HepG2 (cell line): Measurements from ENCODE around the gene HOXC12. TPM values are rescaled to one million over a fixed set of nuclear protein-coding genes. Genes with fewer than 3 reads are reported as not detected.

ENCODE experiments used
- ATAC-seq: fragments of 200-7000 bp; cut with Tn5 transposase; 3 replicates; pipeline ENCODE4 v1.9.1; 2020; ENCODE audit warnings: mild to moderate bottlenecking, moderate library complexity
- BruUV-seq: library from RNA; stranded (reverse); fragments of 400-500 nt; replicated peaks from 2 replicates; lab custom pipeline; 2021; lab: Mats Ljungman, UMichigan
- CTCF ChIA-PET: fragments of 300-600 bp; formaldehyde crosslinking; extraction: SDS; loops from one replicate; lab custom pipeline; 2021; ENCODE audit warnings: low total read pairs, inconsistent platforms, low intra/inter-chr PET ratio; lab: Yijun Ruan, JAX
- POLR2A ChIA-PET: fragments of 350-600 bp; sonication (Branson Sonifier 250); formaldehyde crosslinking; loops from one replicate; lab custom pipeline; 2020; ENCODE audit warnings: antibody characterized with exemption, inconsistent platforms; lab: Yijun Ruan, JAX
- DNase-seq: peaks from one replicate; pipeline ENCODE4 v3.0.0-alpha.2; 2015; ENCODE audit warnings: low spot score
- FAIRE-seq: peaks from 3 replicates; lab custom pipeline; 2011; peaks lifted over from hg19 to GRCh38; lab: Jason Lieb, UNC
- H2AFZ ChIP-seq: one replicate; pipeline ENCODE4 v1.6.1; 2011; ENCODE audit warnings: low read length, inconsistent platforms
- H3K27ac ChIP-seq: fragments of 300-600 bp; 3 replicates; pipeline ENCODE4 v1.8.0; 2011; ENCODE audit warnings: mixed run types, mild to moderate bottlenecking, mixed read lengths, low read length, inconsistent platforms; ENCODE audit not compliant: insufficient read depth; ENCODE audit errors: extremely low read length
- H3K27me3 ChIP-seq, 2 experiments: fragments of 200-600 bp in 1 of 2; 2 replicates in 1 of 2; 3 replicates in 1 of 2; pipeline versions ENCODE4 v1.6.0 to v1.8.0; 2011; ENCODE audit warnings: low read length in 2 of 2, mild to moderate bottlenecking in 2 of 2, moderate library complexity in 2 of 2, inconsistent platforms in 1 of 2; ENCODE audit not compliant: insufficient read depth in 2 of 2, control insufficient read depth in 1 of 2
- H3K36me3 ChIP-seq, 2 experiments: fragments of 200-600 bp in 1 of 2; replicated peaks in 1 of 2; 2 replicates in 1 of 2; 3 replicates in 1 of 2; pipeline versions ENCODE4 v1.5.1 to v1.8.0; 2011; ENCODE audit warnings: low read length in 2 of 2, inconsistent platforms in 1 of 2; ENCODE audit not compliant: insufficient read depth in 2 of 2, control insufficient read depth in 1 of 2
- H3K4me1 ChIP-seq: 2 replicates; pipeline ENCODE4 v1.5.1; 2012; ENCODE audit warnings: low read length, inconsistent platforms; ENCODE audit not compliant: insufficient read depth
- H3K4me2 ChIP-seq: 2 replicates; pipeline ENCODE4 v1.6.0; 2011; ENCODE audit warnings: low read depth, low read length, inconsistent platforms
- H3K4me3 ChIP-seq, 3 experiments: fragments of 200-600 bp in 1 of 3; sonication (generic), shearing (Covaris generic) in 1 of 3; replicated peaks in 1 of 3; 2 replicates each; pipeline ENCODE4 v1.5.1; 2011 to 2016; ENCODE audit warnings: low read length in 3 of 3, inconsistent platforms in 2 of 3, low read depth in 2 of 3, mild to moderate bottlenecking in 2 of 3, control low read depth in 1 of 3, mixed read lengths in 1 of 3; ENCODE audit not compliant: insufficient read depth in 1 of 3
- H3K79me2 ChIP-seq: one replicate; pipeline ENCODE4 v1.6.1; 2011; ENCODE audit warnings: low read length, inconsistent platforms; ENCODE audit not compliant: insufficient read depth
- H3K9ac ChIP-seq: 2 replicates; pipeline ENCODE4 v1.6.0; 2011; ENCODE audit warnings: mild to moderate bottlenecking, low read depth, low read length, inconsistent platforms; ENCODE audit not compliant: insufficient read depth
- H3K9me3 ChIP-seq: 2 replicates; pipeline ENCODE4 v1.5.1; 2012; ENCODE audit warnings: mild to moderate bottlenecking, low read length
- H4K20me1 ChIP-seq: 2 replicates; pipeline ENCODE4 v1.6.0; 2011; ENCODE audit warnings: inconsistent platforms, mild to moderate bottlenecking, low read length, moderate library complexity; ENCODE audit not compliant: insufficient read depth
- ASH2L ChIP-seq: fragments of 300-600, 200-600 bp; sonication (generic); IDR thresholded peaks from 2 replicates; pipeline ENCODE4 v1.7.0; 2017; ENCODE audit warnings: low read depth, mild to moderate bottlenecking, moderate library complexity, mixed read lengths, low read length; ENCODE audit not compliant: insufficient read length
- CEBPB ChIP-seq: IDR thresholded peaks from 2 replicates; pipeline ENCODE4 v1.6.1; 2011; ENCODE audit warnings: low read depth, low read length, improper control_type of control experiment, borderline replicate concordance
- FOXO1 ChIP-seq: sonication (generic); formaldehyde crosslinking; IDR thresholded peaks from 2 replicates; pipeline ENCODE4 v1.4.0; 2020; ENCODE audit warnings: missing genetic modification reagents
- JUNB ChIP-seq: sonication (generic); formaldehyde crosslinking; IDR thresholded peaks from 2 replicates; pipeline ENCODE4 v1.8.0; 2022; ENCODE audit warnings: missing genetic modification reagents, mild to moderate bottlenecking, borderline replicate concordance
- KAT7 ChIP-seq: IDR thresholded peaks from 2 replicates; pipeline ENCODE4 v1.6.1; 2018; ENCODE audit warnings: borderline replicate concordance, missing compliant biosample characterization
- RXRA ChIP-seq: sonication (generic); formaldehyde crosslinking; IDR thresholded peaks from 2 replicates; pipeline ENCODE4 v1.5.1; 2020; ENCODE audit warnings: missing genetic modification reagents
- SRSF9 ChIP-seq: fragments of 200-400 bp; formaldehyde crosslinking; IDR thresholded peaks from 2 replicates; pipeline ENCODE4 v1.6.1; 2018; ENCODE audit warnings: borderline replicate concordance, mild to moderate bottlenecking, low read depth, low read length; ENCODE audit not compliant: insufficient read depth, poor library complexity, severe bottlenecking
- TIGD3 ChIP-seq: sonication (generic); formaldehyde crosslinking; IDR thresholded peaks from 2 replicates; pipeline ENCODE4 v1.5.1; 2020; ENCODE audit warnings: mild to moderate bottlenecking, missing genetic modification reagents, borderline replicate concordance
- ZNF230 ChIP-seq: sonication (generic); formaldehyde crosslinking; IDR thresholded peaks from 2 replicates; pipeline ENCODE4 v1.4.0; 2020; ENCODE audit warnings: mild to moderate bottlenecking, missing genetic modification reagents
- ZNF512 ChIP-seq: sonication (generic); formaldehyde crosslinking; IDR thresholded peaks from 2 replicates; pipeline ENCODE4 v1.4.0; 2020; ENCODE audit warnings: mild to moderate bottlenecking, missing genetic modification reagents
- ZNF563 ChIP-seq: sonication (generic); formaldehyde crosslinking; IDR thresholded peaks from 2 replicates; pipeline ENCODE4 v1.8.0; 2022; ENCODE audit warnings: mild to moderate bottlenecking, moderate library complexity, missing genetic modification reagents
- ZNF567 ChIP-seq: sonication (generic); formaldehyde crosslinking; IDR thresholded peaks from 2 replicates; pipeline ENCODE4 v1.8.1; 2023; ENCODE audit warnings: mild to moderate bottlenecking, missing genetic modification reagents, borderline replicate concordance
- ZNF607 ChIP-seq: sonication (generic); formaldehyde crosslinking; IDR thresholded peaks from 2 replicates; pipeline ENCODE4 v1.5.1; 2020; ENCODE audit warnings: missing genetic modification reagents, mild to moderate bottlenecking, borderline replicate concordance
- ZNF710 ChIP-seq: sonication (generic); formaldehyde crosslinking; IDR thresholded peaks from 2 replicates; pipeline ENCODE4 v1.5.0; 2020; ENCODE audit warnings: mild to moderate bottlenecking, missing genetic modification reagents, borderline replicate concordance
- ZXDC ChIP-seq: sonication (generic); formaldehyde crosslinking; IDR thresholded peaks from 2 replicates; pipeline ENCODE4 v1.5.0; 2020; ENCODE audit warnings: mild to moderate bottlenecking, missing genetic modification reagents
- WGBS: methylation state at CpG from one replicate; pipeline ENCODE4 v1.1.6; 2017; ENCODE audit warnings: low lambda C conversion rate; 5-methylcytosine and 5-hydroxymethylcytosine counted together
- in situ Hi-C: cut with HindIII; loops from 2 replicates; pipeline ENCODE4 v1.10.0; 2017; ENCODE audit warnings: low pct_unique_long_range_greater_than_20kb; ENCODE audit not compliant: extremely low pct_ligation_motif_present
- intact Hi-C: fragments of 100-400 bp; cut with micrococcal nuclease; formaldehyde crosslinking; loops from one replicate; pipeline ENCODE4 v1.10.0; 2022; ENCODE audit not compliant: unreplicated experiment
- polyA plus RNA-seq, 8 experiments: library from polyadenylated mRNA; depleted of rRNA in 3 of 8; stranded (reverse) in 7 of 8; unstranded in 1 of 8; fragments of >200 nt; fragmentation: Illumina TruSeq in 4 of 8; extraction: Trizol in 4 of 8; gene quantifications; 2 replicates each; pipeline versions ENCODE4 v1.2.1 to v1.2.3, GENCODE V29; 2011 to 2016; ENCODE audit warnings: low read depth in 4 of 8, missing spikeins in 1 of 8, mixed read lengths in 1 of 8; ENCODE audit not compliant: insufficient read depth in 1 of 8
- total RNA-seq, 5 experiments: library from RNA; depleted of rRNA; stranded (reverse); fragments of >200 nt; fragmentation: Illumina TruSeq; extraction: Trizol; gene quantifications; 2 replicates each; pipeline ENCODE4 v1.2.3, GENCODE V29; 2016; ENCODE audit warnings: low read depth in 1 of 5

Gene HOXC12
- total and polyA plus RNA-seq, 2 of the 13 experiments (the other 11 are each of a cell fraction or from before 2014, with no cell fraction given): not detected

- Histone ChIP-seq H3K4me3 (no peak overlapping the region), H3K4me1 (peaks cover 18% of the 10 kb centered on the region), H3K4me2 (no peak overlapping the region), H3K79me2 (no peaks in the 10 kb centered on the region), H4K20me1 (peaks cover 4% of the 10 kb centered on the region; the same call in 1 of the 2 replicates), H3K36me3 (no peaks in the 10 kb centered on the region), H2AFZ (no peak overlapping the region)
- FAIRE-seq (no peak), DNase-seq (no peak)
- intact Hi-C loops: no loop called here
- 76% methylated on average over 77 of the region's 86 CpGs for WGBS
- POLR2A ChIA-PET: no interaction called here
- no peak for TF ChIP-seq SRSF9
- TF ChIP-seq ZNF563: no peak
- TF ChIP-seq ASH2L: no peak
- no peak for TF ChIP-seq RXRA (CRISPR knock-in tag)
- no peak for TF ChIP-seq ZNF607 (CRISPR knock-in tag)
- TF ChIP-seq TIGD3 (CRISPR knock-in tag): no peak
- TF ChIP-seq CEBPB: no peak
- no peak for TF ChIP-seq JUNB (CRISPR knock-in tag)
- no peak for TF ChIP-seq KAT7 (CRISPR knock-in tag)
- TF ChIP-seq ZNF567 (CRISPR knock-in tag): no peak
- TF ChIP-seq FOXO1 (CRISPR knock-in tag): no peak
- TF ChIP-seq ZNF512: no peak
- no peak for TF ChIP-seq ZNF710
- no peak for TF ChIP-seq ZXDC (CRISPR knock-in tag)
- TF ChIP-seq ZNF230 (CRISPR knock-in tag): no peak
- TF ChIP-seq, all 625 proteins: peak for 0
- BruUV-seq: no TSS peak
- in situ Hi-C loops: no loop called here
- no peak for ATAC-seq
- Histone ChIP-seq H3K9ac (no peak overlapping the region), H3K9me3 (no peaks in the 10 kb centered on the region), H3K27ac (no peak overlapping the region), H3K27me3 (peaks cover 25 to 94% of the 10 kb centered on the region in 2 experiments)
- CTCF ChIA-PET: no interaction called here
These were observed 503 bp downstream of the HOXC12 start for GRCh38 chr12:53955036-53955775.
